ENCODE results near the gene TMEM51. TPM values are rescaled to one million over a fixed set of nuclear protein-coding genes. Genes with fewer than 3 reads are reported as not detected.

The TMEM51 gene
- total and polyA plus RNA-seq, 2 of the 13 experiments (the other 11 are each of a cell fraction or from before 2014, with no cell fraction given): 12.2 to 22.3 TPM

DNA sequence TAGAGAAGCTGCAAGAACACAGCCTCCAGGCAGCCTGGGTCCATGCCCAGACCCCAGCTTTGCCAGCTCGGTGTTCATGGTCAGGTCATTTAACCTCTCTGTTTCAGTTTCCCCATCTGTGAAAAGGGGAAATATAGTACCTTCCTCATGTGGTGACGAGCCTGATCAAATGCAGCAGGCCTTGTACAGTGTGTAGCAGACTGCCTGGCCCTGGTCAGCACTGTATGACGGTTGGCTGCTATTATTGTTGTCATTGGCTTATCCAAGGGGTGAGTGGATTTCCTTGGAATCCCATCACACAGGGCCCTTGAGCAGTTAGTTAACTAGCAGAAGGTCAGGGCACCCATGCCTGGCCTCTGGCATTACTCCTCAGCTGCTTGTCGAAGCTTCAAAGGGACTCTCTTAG is 6.6 kb upstream of the TMEM51 start:
- intact Hi-C loops (cut with micrococcal nuclease; ENCODE audit: unreplicated experiment) (no loop called here), in situ Hi-C loops (cut with HindIII; ENCODE audit: extremely low pct_ligation_motif_present, low pct_unique_long_range_greater_than_20kb) (no loop called here)
- H3K4me2 ChIP-seq (ENCODE audit: low read depth, low read length): no peak overlapping the region
- peaks cover 78% of the 10 kb centered on the region for H3K4me1 ChIP-seq (ENCODE audit: insufficient read depth, low read length)
- no peak overlapping the region for H3K9ac ChIP-seq (ENCODE audit: insufficient read depth, low read depth, low read length)
- no peaks in the 10 kb centered on the region for H3K27me3 ChIP-seq (ENCODE audit: control insufficient read depth in 1 of 2, insufficient read depth in 2 of 2, low read length in 2 of 2)
- WGBS (ENCODE audit: low lambda C conversion rate): 92% methylated on average over 4 of the region's 4 CpGs
- ChIA-PET CTCF (ENCODE audit: low intra/inter-chr PET ratio, low total read pairs) (no interaction called here), POLR2A (no interaction called here)
- no peaks in the 10 kb centered on the region for H3K9me3 ChIP-seq (ENCODE audit: low read length)
- no peak for DNase-seq (ENCODE audit: low spot score)
- FAIRE-seq: no peak
- no peak overlapping the region for H3K4me3 ChIP-seq (replicated peaks in 1 of 3; ENCODE audit: insufficient read depth in 1 of 3, low read depth in 2 of 3, low read length in 3 of 3)
- H4K20me1 ChIP-seq (ENCODE audit: insufficient read depth, low read length): no peaks in the 10 kb centered on the region
- H3K79me2 ChIP-seq (ENCODE audit: insufficient read depth, low read length): peaks cover 14% of the 10 kb centered on the region
- H3K36me3 ChIP-seq (replicated peaks in 1 of 2; ENCODE audit: control insufficient read depth in 1 of 2, insufficient read depth in 2 of 2, low read length in 2 of 2): peaks cover 2 to 5% of the 10 kb centered on the region in 2 experiments; a peak in 1 of 5 replicates
- no peak for TF ChIP-seq ZNF782 (CRISPR knock-in tag; IDR thresholded peaks at IDR 0.05; ENCODE audit: borderline replicate concordance)
- TF ChIP-seq ZNF34 (CRISPR knock-in tag; IDR thresholded peaks at IDR 0.05; ENCODE audit: borderline replicate concordance): no peak
- no peak for TF ChIP-seq PAWR (CRISPR knock-in tag; IDR thresholded peaks at IDR 0.05; ENCODE audit: borderline replicate concordance)
- TF ChIP-seq, protein P1, sequence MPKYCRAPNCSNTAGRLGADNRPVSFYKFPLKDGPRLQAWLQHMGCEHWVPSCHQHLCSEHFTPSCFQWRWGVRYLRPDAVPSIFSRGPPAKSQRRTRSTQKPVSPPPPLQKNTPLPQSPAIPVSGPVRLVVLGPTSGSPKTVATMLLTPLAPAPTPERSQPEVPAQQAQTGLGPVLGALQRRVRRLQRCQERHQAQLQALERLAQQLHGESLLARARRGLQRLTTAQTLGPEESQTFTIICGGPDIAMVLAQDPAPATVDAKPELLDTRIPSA (CRISPR knock-in tag; IDR thresholded peaks at IDR 0.05; ENCODE audit: borderline replicate concordance): no peak
- no peak for TF ChIP-seq ZNF773 (CRISPR knock-in tag; IDR thresholded peaks at IDR 0.05; ENCODE audit: borderline replicate concordance)
- TF ChIP-seq TAF1 (CRISPR knock-in tag; IDR thresholded peaks at IDR 0.05): no peak
- TF ChIP-seq CC2D1A (CRISPR knock-in tag; IDR thresholded peaks at IDR 0.05): no peak
- no peak for TF ChIP-seq ZNF841 (CRISPR knock-in tag; IDR thresholded peaks at IDR 0.05; ENCODE audit: borderline replicate concordance)
- H2AFZ ChIP-seq (ENCODE audit: low read length): no peak overlapping the region
- no TSS peak for BruUV-seq (replicated peaks)
- ATAC-seq: no peak
- no peak overlapping the region for H3K27ac ChIP-seq (ENCODE audit: extremely low read length, insufficient read depth, low read length)

DNA sequence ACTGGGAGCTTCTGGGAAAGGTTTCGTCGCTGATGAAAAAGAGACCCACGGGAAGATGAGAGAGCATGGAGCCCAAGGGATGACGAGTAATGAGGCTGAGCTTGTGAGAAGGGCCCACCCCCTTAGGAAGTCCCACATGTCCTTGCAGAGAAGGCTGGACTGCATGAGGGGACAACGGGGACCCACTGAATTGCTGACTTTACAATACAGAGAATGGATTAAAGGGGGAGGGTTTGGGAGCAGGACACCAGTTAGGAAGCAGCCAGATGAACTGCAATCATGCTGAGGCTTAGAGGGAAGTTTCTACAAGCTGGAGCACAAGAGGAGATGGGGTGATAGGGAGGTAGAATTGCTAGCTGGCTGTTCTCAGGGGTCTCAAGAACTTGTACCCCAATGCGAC is 5.5 kb upstream of the TMEM51 start:
- intact Hi-C loops (cut with micrococcal nuclease; ENCODE audit: unreplicated experiment): no loop called here
- 93% methylated on average over 6 of the region's 6 CpGs for WGBS (ENCODE audit: low lambda C conversion rate)
- no peaks in the 10 kb centered on the region for H4K20me1 ChIP-seq (ENCODE audit: insufficient read depth, low read length)
- H3K9me3 ChIP-seq (ENCODE audit: low read length): no peaks in the 10 kb centered on the region
- no peak overlapping the region for H3K9ac ChIP-seq (ENCODE audit: insufficient read depth, low read depth, low read length)
- no peak overlapping the region for H3K4me2 ChIP-seq (ENCODE audit: low read depth, low read length)
- no peak for DNase-seq (ENCODE audit: low spot score)
- ChIA-PET CTCF (ENCODE audit: low intra/inter-chr PET ratio, low total read pairs) (no interaction called here), POLR2A (no interaction called here)
- H3K79me2 ChIP-seq (ENCODE audit: insufficient read depth, low read length): peaks cover 17% of the 10 kb centered on the region
- TF ChIP-seq ZNF747 (CRISPR knock-in tag; IDR thresholded peaks at IDR 0.05; ENCODE audit: borderline replicate concordance) (no peak), MAFF (IDR thresholded peaks at IDR 0.05; ENCODE audit: low read depth, low read length) (0 out of 2 replicates have a peak, but pooled peaks have one; percentile 13), MAFK (conservative IDR thresholded peaks at IDR 0.05 in 1 of 2, IDR thresholded peaks at IDR 0.05 in 1 of 2; ENCODE audit: low read length in 2 of 2) (peak; percentile 42 to 60; a peak in 3 of 4 replicates), ZNF614 (CRISPR knock-in tag; IDR thresholded peaks at IDR 0.05; ENCODE audit: borderline replicate concordance) (no peak)
- H3K27ac ChIP-seq (ENCODE audit: extremely low read length, insufficient read depth, low read length): no peak overlapping the region
- no TSS peak for BruUV-seq (replicated peaks)
- no peak for FAIRE-seq
- no peak for ATAC-seq
- H3K27me3 ChIP-seq (ENCODE audit: control insufficient read depth in 1 of 2, insufficient read depth in 2 of 2, low read length in 2 of 2): no peaks in the 10 kb centered on the region
- peaks cover 80% of the 10 kb centered on the region for H3K4me1 ChIP-seq (ENCODE audit: insufficient read depth, low read length)
- peaks cover 2 to 5% of the 10 kb centered on the region in 2 experiments; a peak in 1 of 5 replicates for H3K36me3 ChIP-seq (replicated peaks in 1 of 2; ENCODE audit: control insufficient read depth in 1 of 2, insufficient read depth in 2 of 2, low read length in 2 of 2)
- no peak overlapping the region for H2AFZ ChIP-seq (ENCODE audit: low read length)
- no peak overlapping the region for H3K4me3 ChIP-seq (replicated peaks in 1 of 3; ENCODE audit: insufficient read depth in 1 of 3, low read depth in 2 of 3, low read length in 3 of 3)
- in situ Hi-C loops (cut with HindIII; ENCODE audit: extremely low pct_ligation_motif_present, low pct_unique_long_range_greater_than_20kb): no loop called here
